Measurements from ENCODE around the gene SNTG2.

DNA sequence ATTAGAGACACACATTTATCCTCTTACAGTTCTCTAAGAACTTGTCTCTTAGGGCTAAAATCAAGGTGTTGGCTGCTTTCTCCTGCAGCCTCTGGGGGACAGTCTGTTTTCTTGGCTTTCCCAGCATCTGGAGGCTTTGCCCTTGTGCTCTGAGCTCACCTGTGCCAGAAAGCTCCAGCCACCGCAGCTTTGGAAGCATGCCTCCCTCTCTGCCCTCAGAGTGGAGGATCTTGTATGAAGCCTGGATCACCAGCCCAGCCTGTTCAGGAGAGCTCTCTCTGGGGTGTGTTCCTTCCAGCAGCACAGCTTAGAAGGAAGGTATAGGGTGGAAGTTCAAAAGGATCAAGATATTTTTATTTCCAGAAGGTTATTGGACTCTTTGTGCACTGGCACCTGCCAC lies 409.5 kb downstream of the SNTG2 start:
- TF ChIP-seq, protein P1, sequence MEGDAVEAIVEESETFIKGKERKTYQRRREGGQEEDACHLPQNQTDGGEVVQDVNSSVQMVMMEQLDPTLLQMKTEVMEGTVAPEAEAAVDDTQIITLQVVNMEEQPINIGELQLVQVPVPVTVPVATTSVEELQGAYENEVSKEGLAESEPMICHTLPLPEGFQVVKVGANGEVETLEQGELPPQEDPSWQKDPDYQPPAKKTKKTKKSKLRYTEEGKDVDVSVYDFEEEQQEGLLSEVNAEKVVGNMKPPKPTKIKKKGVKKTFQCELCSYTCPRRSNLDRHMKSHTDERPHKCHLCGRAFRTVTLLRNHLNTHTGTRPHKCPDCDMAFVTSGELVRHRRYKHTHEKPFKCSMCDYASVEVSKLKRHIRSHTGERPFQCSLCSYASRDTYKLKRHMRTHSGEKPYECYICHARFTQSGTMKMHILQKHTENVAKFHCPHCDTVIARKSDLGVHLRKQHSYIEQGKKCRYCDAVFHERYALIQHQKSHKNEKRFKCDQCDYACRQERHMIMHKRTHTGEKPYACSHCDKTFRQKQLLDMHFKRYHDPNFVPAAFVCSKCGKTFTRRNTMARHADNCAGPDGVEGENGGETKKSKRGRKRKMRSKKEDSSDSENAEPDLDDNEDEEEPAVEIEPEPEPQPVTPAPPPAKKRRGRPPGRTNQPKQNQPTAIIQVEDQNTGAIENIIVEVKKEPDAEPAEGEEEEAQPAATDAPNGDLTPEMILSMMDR (IDR thresholded peaks at IDR 0.05; ENCODE audit: insufficient read depth, low read depth, low read length), result no peak
- no peak for TF ChIP-seq EZH2 (IDR thresholded peaks at IDR 0.05; ENCODE audit: insufficient read depth, low read length)
